Small intestine (tissue), 7 donors: ENCODE data around the gene HGF. TPM values are rescaled to one million over a fixed set of nuclear protein-coding genes. Genes with fewer than 3 reads are reported as not detected.

Experiments used
- DNase-seq, 2 donors: peaks; one replicate each; pipeline versions ENCODE4 v3.0.0 to v3.0.0-alpha.2; 2013
- FAIRE-seq: peaks from 2 replicates; lab custom pipeline; 2012; peaks lifted over from hg19 to GRCh38; lab: Jason Lieb, UNC
- H3K27ac ChIP-seq, 3 donors: one replicate each; pipeline ENCODE4 v1.5.1; 2013; ENCODE audit warnings: low read length in 2 of 3, mild to moderate bottlenecking in 2 of 3, control low read depth in 1 of 3, inconsistent platforms in 1 of 3, low read depth in 1 of 3, moderate library complexity in 1 of 3
- H3K27me3 ChIP-seq, 3 donors: one replicate each; pipeline ENCODE4 v1.6.1; 2013; ENCODE audit warnings: low read length in 3 of 3, inconsistent platforms in 1 of 3; ENCODE audit not compliant: control insufficient read depth in 3 of 3, insufficient read depth in 3 of 3
- H3K36me3 ChIP-seq, 3 donors: one replicate each; pipeline ENCODE4 v1.6.1; 2013; ENCODE audit warnings: low read length in 3 of 3, inconsistent platforms in 1 of 3, low read depth in 1 of 3, mild to moderate bottlenecking in 1 of 3, moderate library complexity in 1 of 3; ENCODE audit not compliant: control insufficient read depth in 3 of 3, insufficient read depth in 2 of 3
- H3K4me1 ChIP-seq, 3 donors: one replicate each; pipeline ENCODE4 v1.6.1; 2013; ENCODE audit warnings: low read length in 2 of 3, inconsistent platforms in 1 of 3, low read depth in 1 of 3, mild to moderate bottlenecking in 1 of 3, moderate library complexity in 1 of 3; ENCODE audit not compliant: control insufficient read depth in 3 of 3, insufficient read depth in 2 of 3
- H3K4me3 ChIP-seq, 3 donors: one replicate each; pipeline ENCODE4 v1.5.1; 2013; ENCODE audit warnings: low read length in 3 of 3, control low read depth in 1 of 3, inconsistent platforms in 1 of 3, low read depth in 1 of 3, mild to moderate bottlenecking in 1 of 3, moderate library complexity in 1 of 3
- H3K9me3 ChIP-seq, 2 donors: one replicate each; pipeline ENCODE4 v1.6.1; 2013; ENCODE audit warnings: low read depth in 1 of 2, low read length in 1 of 2; ENCODE audit not compliant: control insufficient read depth in 2 of 2, insufficient read depth in 1 of 2
- WGBS, 3 donors: extraction: QIAGEN DNeasy Blood & Tissue Kit; methylation state at CpG; one replicate each; pipeline ENCODE4 v1.1.7; 2013; 5-methylcytosine and 5-hydroxymethylcytosine counted together
- polyA plus RNA-seq, 4 donors: library from polyadenylated mRNA; stranded (reverse) in 3 of 4; unstranded in 1 of 4; fragments of 200-250 nt in 3 of 4; fragments of 120-200 nt in 1 of 4; gene quantifications; one replicate each; pipeline versions ENCODE4 v1.2.1 to v1.2.3, GENCODE V29; 2013
- donor health status: healthy with polysubstance abuse.
- donor health status: control.
- donor health status: control.
- donor health status: Bipolar disorder and iron deficiency.
- donor health status: healthy.

The HGF gene
- polyA plus RNA-seq, 4 donors: under 0.01 to 1.4 (median 1.2) TPM; not detected in 1

DNA sequence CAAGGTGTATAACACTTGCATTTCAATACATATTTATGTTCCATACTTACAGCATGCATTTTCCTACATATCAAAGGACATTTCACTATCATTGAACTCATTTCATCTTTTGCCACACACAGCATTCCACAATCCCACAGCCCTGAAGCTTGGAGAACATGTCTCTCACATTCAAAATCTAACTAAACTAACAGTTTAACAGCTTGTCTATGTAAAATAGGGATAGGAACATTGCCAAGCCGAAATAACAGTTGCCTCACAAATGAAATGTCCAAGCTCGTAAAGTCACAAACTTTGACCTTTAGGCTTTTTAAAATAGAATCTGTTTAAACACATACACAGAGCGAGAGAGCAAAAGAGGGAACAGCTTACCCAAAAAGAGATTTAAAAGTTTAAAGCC is 65.3 kb downstream of the HGF start:
- Histone ChIP-seq H3K4me3 (no peak overlapping the region), H3K27ac (no peak overlapping the region), H3K4me1 (no peaks in the 10 kb centered on the region), H3K36me3 (no peaks in the 10 kb centered on the region), H3K27me3 (no peaks in the 10 kb centered on the region), H3K9me3 (no peaks in the 10 kb centered on the region)
- DNase-seq: no peak
- 35 to 56% (median 40%) methylated on average over 3 of the region's 3 CpGs for WGBS, 3 donors
- no peak for FAIRE-seq

DNA sequence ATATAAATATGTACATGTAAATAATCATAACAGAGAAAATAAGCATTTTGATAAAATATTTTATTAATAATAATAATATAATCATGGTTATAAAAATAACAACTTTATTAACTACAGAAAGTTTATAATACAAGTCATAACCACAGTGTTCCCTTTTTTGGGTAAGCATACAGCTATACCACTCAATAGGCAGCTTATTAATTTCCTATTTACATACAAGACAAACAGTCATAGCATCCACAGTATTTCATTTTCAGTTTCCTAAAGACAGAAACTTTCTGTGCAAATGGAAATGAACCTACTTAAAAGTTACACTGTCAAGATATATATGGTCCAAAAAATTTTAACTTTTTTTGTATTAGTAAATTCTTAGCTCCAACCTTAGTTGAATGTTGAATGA is 70.9 kb downstream of the HGF start:
- Histone ChIP-seq H3K9me3 (no peaks in the 10 kb centered on the region), H3K36me3 (no peaks in the 10 kb centered on the region), H3K4me1 (no peaks in the 10 kb centered on the region), H3K27ac (no peak overlapping the region), H3K27me3 (no peaks in the 10 kb centered on the region), H3K4me3 (no peak overlapping the region)
- DNase-seq (no peak), FAIRE-seq (peak; percentile 51)

DNA sequence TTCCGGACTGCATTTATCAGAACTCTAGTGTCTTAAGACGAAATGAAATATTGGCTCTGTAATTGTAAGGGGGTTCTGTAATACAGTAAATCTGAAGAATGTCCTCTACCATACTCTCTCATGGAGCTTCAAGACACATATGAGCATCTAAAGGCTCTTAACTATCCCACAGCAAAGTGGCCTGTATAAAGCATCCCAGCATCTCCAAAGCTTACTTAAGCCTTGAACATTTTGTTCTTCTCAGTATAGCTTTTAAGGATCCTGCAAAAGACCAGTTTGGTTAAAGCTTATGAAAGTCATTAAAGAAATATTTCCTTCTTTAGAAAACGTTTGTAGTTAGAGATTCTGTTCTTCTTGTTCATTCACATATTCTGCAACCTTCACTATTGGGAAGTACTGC is 75.1 kb downstream of the HGF start:
- Histone ChIP-seq H3K4me1 (no peaks in the 10 kb centered on the region), H3K9me3 (no peaks in the 10 kb centered on the region), H3K4me3 (no peak overlapping the region), H3K36me3 (no peaks in the 10 kb centered on the region), H3K27ac (no peak overlapping the region), H3K27me3 (no peaks in the 10 kb centered on the region)
- DNase-seq: no peak
- 57 to 65% (median 60%) methylated on average over 3 of the region's 3 CpGs for WGBS, 3 donors
- no peak for FAIRE-seq

DNA sequence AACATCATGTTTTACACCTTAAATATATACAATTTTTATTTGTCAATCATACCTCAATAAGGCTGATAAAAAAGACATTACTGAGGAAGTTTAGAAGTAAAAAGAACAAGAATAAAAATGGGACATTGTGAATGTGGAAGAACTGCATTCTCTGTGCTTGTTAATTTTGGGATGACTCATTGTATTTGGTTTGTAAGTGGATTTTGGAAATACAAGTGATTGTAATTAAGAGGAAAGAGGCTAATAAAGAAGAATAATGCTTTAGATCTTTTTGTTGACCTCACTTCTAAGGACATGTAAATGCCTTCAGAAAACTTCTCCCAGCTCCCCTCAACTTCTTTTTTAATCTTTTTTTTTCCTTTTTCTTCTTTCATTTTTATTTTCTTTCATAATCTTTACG is 76.0 kb downstream of the HGF start:
- H3K27ac ChIP-seq: no peak overlapping the region
- WGBS, 3 donors: 52 to 78% (median 65%) methylated on average over 1 of the region's 1 CpG
- H3K27me3 ChIP-seq: no peaks in the 10 kb centered on the region
- no peak overlapping the region for H3K4me3 ChIP-seq
- no peaks in the 10 kb centered on the region for H3K4me1 ChIP-seq
- FAIRE-seq (no peak), DNase-seq (no peak)
- H3K36me3 ChIP-seq: no peaks in the 10 kb centered on the region
- no peaks in the 10 kb centered on the region for H3K9me3 ChIP-seq

DNA sequence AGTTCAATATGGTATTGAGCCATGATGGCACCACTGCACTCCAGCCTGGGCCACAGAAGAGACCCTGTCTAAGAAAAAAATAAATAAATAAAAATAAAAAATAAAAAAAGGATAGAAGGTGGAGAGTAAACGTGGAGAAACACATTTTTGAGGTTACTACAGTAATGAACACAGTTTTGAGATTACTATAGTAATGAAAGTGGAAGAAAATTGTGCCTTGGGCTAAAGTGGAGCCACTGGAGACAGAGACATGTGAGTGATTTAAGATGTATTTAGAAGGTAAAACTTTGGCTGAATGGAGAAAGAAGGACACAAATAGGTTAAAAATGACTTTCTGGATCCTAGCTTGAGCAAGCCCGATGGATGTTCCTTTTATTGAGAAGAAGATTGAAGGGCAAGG is 76.8 kb downstream of the HGF start:
- Histone ChIP-seq H3K4me1 (no peaks in the 10 kb centered on the region), H3K4me3 (no peak overlapping the region), H3K27me3 (no peaks in the 10 kb centered on the region), H3K9me3 (no peaks in the 10 kb centered on the region), H3K27ac (no peak overlapping the region), H3K36me3 (no peaks in the 10 kb centered on the region)
- DNase-seq: no peak
- FAIRE-seq: no peak
- WGBS, 3 donors: 55 to 69% (median 57%) methylated on average over 2 of the region's 2 CpGs

DNA sequence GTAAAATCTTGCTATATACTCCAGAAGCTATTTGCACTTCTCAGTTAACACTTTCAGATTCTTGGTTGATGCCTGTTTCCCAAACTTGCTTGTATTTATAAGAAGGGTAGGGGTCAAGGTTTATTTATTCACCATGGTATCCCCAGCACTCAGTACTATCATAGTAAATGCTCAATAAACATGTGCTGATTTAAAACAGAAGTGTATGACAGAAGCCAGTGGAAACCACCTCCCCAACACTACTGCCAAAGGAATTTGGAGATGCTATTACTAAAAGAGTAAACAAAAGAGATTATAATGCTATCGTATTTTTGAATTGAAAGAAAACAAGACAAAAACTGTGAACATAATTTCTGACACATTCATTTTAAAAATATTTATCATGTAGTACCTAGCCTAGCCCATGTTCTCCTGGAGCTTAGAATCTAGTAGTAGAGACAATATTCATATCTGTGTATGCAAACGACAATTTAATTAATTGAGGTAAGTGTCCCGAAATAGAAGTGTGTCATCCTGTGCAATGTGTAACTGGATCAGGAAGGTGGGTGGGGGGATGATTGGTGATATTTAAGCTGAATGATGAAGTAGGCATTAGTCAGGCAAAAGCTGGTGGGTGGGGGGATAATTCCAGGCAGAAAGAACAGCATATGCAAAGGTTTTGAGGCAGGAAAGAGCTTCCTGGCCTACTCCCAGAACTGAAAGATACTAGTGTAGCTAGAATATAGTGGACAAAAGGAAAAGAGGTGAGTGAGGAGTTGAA is 77.5 kb downstream of the HGF start:
- no peak for FAIRE-seq

DNA sequence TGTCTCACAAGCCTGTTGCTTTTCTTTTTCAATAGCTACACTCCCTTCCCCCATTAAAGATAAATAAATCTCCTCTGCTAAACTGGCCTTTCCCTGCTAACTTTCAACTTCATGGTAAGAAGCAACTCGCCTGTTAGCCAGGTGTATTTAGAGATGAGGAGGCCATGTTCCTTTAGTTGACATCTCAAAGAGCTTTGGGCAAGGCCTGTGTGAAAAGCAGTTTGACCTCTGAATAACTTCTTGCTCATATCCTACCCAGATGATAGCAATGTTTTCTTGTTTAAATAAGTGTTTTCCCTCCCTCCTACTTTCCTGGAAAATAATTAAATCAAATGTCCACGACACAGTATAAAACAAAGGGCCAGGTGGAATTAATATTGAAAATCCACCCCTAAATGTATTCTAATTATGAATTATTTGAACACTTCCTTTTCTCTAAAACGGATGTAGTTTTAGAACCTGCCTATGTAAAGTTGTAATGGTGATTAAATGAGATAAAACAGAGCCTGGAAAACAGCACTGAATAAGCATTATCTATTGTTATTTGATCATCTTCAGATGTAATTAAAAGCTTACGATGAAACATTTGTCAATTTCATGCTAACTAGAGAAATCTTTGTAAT is 78.5 kb downstream of the HGF start:
- FAIRE-seq: no peak
- no peak overlapping the region for H3K4me3 ChIP-seq
- no peaks in the 10 kb centered on the region for H3K4me1 ChIP-seq
- WGBS, 3 donors: 45 to 62% (median 47%) methylated on average over 4 of the region's 4 CpGs
- no peaks in the 10 kb centered on the region for H3K36me3 ChIP-seq
- H3K27ac ChIP-seq: no peak overlapping the region
- DNase-seq: no peak
- no peaks in the 10 kb centered on the region for H3K27me3 ChIP-seq
- H3K9me3 ChIP-seq: no peaks in the 10 kb centered on the region

More for the DNA sequence above, 77.5 kb downstream of the HGF start:
- no peaks in the 10 kb centered on the region for H3K4me1 ChIP-seq
- no peak for DNase-seq
- H3K27me3 ChIP-seq: no peaks in the 10 kb centered on the region
- 65 to 79% (median 71%) methylated on average over 3 of the region's 3 CpGs for WGBS, 3 donors
- no peak overlapping the region for H3K27ac ChIP-seq
- H3K36me3 ChIP-seq: no peaks in the 10 kb centered on the region
- H3K4me3 ChIP-seq: no peak overlapping the region
- no peaks in the 10 kb centered on the region for H3K9me3 ChIP-seq

DNA sequence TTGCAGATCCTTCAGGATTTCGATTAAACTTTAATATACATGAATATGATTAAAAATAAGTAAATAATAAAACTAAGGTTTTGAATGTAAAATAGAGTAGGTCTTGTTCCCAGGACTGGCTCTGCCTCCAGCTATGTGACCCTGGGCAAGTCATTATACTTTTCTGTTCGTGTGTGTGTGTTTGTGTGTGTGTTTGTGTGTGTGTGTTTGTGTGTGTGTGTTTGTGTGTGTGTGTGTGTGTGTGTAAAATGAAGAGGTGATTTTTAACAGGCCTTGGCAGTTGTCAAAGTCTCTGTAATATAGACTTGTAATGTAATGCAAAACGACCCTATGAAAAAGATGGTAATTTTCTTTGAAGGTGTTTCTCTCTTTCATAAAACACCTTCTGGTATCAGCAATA is 79.2 kb downstream of the HGF start:
- no peaks in the 10 kb centered on the region for H3K27me3 ChIP-seq
- 49 to 78% (median 50%) methylated on average over 3 of the region's 3 CpGs for WGBS, 3 donors
- FAIRE-seq: no peak
- no peaks in the 10 kb centered on the region for H3K36me3 ChIP-seq
- H3K4me3 ChIP-seq: no peak overlapping the region
- no peak overlapping the region for H3K27ac ChIP-seq
- no peaks in the 10 kb centered on the region for H3K4me1 ChIP-seq
- no peak for DNase-seq
- H3K9me3 ChIP-seq: no peaks in the 10 kb centered on the region
